ENCODE data around the gene PFDN4. TPM values are rescaled to one million over a fixed set of nuclear protein-coding genes. Genes with fewer than 3 reads are reported as not detected.

The PFDN4 gene
- total and polyA plus RNA-seq, 2 donors (not counting 1 experiment from before 2014, with no cell fraction given), result 9.1 to 16.8 TPM

- POLR2A ChIA-PET, result no interaction called here
- no peak overlapping the region for H3K9ac ChIP-seq (ENCODE audit: low read length)
These were observed 61.1 kb downstream of the PFDN4 start for GRCh38 chr20:54268941-54269340.

More at GRCh38 chr20:54268941-54269340, 61.1 kb downstream of the PFDN4 start:
- no peak overlapping the region for H3K4me2 ChIP-seq (replicated peaks; ENCODE audit: low read depth, low read length, poor library complexity, severe bottlenecking)
- DNase-seq (no peak), ATAC-seq (ENCODE audit: low read depth) (no peak)
- H3K36me3 ChIP-seq (replicated peaks in 1 of 2; ENCODE audit: control extremely low read depth in 1 of 2, control insufficient read depth in 1 of 2, extremely low read depth in 1 of 2, insufficient read depth in 2 of 2, low read length in 1 of 2), result no peaks in the 10 kb centered on the region
- Mint-ChIP-seq H3K9me3 (ENCODE audit: insufficient read depth) (no peaks in the 10 kb centered on the region), H3K4me3 (no peak overlapping the region), H3K27me3 (peaks cover 17% of the 10 kb centered on the region), H3K27ac (no peak overlapping the region), H3K4me1 (no peaks in the 10 kb centered on the region)
- H3K4me1 ChIP-seq (ENCODE audit: control insufficient read depth in 2 of 2, insufficient read depth in 2 of 2, low read length in 2 of 2), result no peaks in the 10 kb centered on the region
- WGBS (ENCODE audit: insufficient coverage), result no CpG with 5 or more reads among the region's 2 CpGs
- TF ChIP-seq, protein P1, sequence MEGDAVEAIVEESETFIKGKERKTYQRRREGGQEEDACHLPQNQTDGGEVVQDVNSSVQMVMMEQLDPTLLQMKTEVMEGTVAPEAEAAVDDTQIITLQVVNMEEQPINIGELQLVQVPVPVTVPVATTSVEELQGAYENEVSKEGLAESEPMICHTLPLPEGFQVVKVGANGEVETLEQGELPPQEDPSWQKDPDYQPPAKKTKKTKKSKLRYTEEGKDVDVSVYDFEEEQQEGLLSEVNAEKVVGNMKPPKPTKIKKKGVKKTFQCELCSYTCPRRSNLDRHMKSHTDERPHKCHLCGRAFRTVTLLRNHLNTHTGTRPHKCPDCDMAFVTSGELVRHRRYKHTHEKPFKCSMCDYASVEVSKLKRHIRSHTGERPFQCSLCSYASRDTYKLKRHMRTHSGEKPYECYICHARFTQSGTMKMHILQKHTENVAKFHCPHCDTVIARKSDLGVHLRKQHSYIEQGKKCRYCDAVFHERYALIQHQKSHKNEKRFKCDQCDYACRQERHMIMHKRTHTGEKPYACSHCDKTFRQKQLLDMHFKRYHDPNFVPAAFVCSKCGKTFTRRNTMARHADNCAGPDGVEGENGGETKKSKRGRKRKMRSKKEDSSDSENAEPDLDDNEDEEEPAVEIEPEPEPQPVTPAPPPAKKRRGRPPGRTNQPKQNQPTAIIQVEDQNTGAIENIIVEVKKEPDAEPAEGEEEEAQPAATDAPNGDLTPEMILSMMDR (IDR thresholded peaks at IDR 0.05), result no peak
- no peak for TF ChIP-seq EZH2 (IDR thresholded peaks at IDR 0.05; ENCODE audit: borderline replicate concordance, insufficient read depth, low read depth, low read length, poor library complexity, severe bottlenecking)
- no peak overlapping the region for H2AFZ ChIP-seq (ENCODE audit: insufficient read depth, low read depth, low read length, poor library complexity, severe bottlenecking)
- H3K9me3 ChIP-seq (ENCODE audit: control extremely low read depth in 1 of 3, control insufficient read depth in 2 of 3, insufficient read depth in 1 of 3, low read length in 2 of 3), result no peaks in the 10 kb centered on the region
- H3K27ac ChIP-seq (ENCODE audit: low read length in 2 of 2), result no peak overlapping the region
- no peaks in the 10 kb centered on the region for H4K20me1 ChIP-seq (ENCODE audit: control insufficient read depth, insufficient read depth, low read length, poor library complexity, severe bottlenecking)
- H3K79me2 ChIP-seq (ENCODE audit: control insufficient read depth, insufficient read depth, low read length), result no peaks in the 10 kb centered on the region
- intact Hi-C loops (cut with micrococcal nuclease), result no loop called here
- CTCF ChIA-PET, result interaction anchor here (0.6 kb wide), 1 partner anchor 9 kb away, joined by 4 read pairs; no protein-coding TSS in a partner anchor
- no peak overlapping the region for H3K4me3 ChIP-seq (ENCODE audit: control extremely low read depth in 1 of 5, extremely low read depth in 1 of 5, insufficient read depth in 1 of 5, low read depth in 2 of 5, low read length in 4 of 5)
- H3K27me3 ChIP-seq (replicated peaks in 1 of 4; ENCODE audit: control extremely low read depth in 1 of 4, control insufficient read depth in 3 of 4, insufficient read depth in 4 of 4, low read length in 3 of 4), result no peaks in the 10 kb centered on the region

Other genes with a start within 250 kb of the PFDN4 start
- gene BCAS1, start 137.5 kb upstream of the PFDN4 start, total RNA-seq, result 1.0 and 1.1 TPM in 2 replicates
- 0.19 and 0.97 TPM in 2 replicates for gene BCAS1, start 137.5 kb upstream of the PFDN4 start, polyA plus RNA-seq
- not detected in 2 replicates for gene CYP24A1, start 34.1 kb upstream of the PFDN4 start, total RNA-seq
- gene CYP24A1, start 34.1 kb upstream of the PFDN4 start, polyA plus RNA-seq, result not detected in 2 replicates